ENCODE data around the gene TEAD3. TPM values are rescaled to one million over a fixed set of nuclear protein-coding genes. Genes with fewer than 3 reads are reported as not detected.
"Not testable (repeated sequence)": the region's sequence is repeated elsewhere in the genome, so short reads cannot be mapped to it uniquely, and the experiment has no call there.

TEAD3 gene
- total RNA-seq, 1 donor from 2014 or later, result 17.0 TPM

- peak in 1 of 2 donors; percentile 23 for ATAC-seq
- Histone ChIP-seq H3K27ac (no peak overlapping the region), H3K27me3 (ENCODE audit: low read depth) (no peaks in the 10 kb centered on the region), H3K4me3 (no peak overlapping the region), H3K4me1 (no peaks in the 10 kb centered on the region), H3K36me3 (no peaks in the 10 kb centered on the region), H3K9me3 (no peaks in the 10 kb centered on the region)
- TF ChIP-seq CTCF (IDR thresholded peaks at IDR 0.05), result no peak
- intact Hi-C loops (cut with DNase I), result loop anchor here (10.0 kb wide), 1 partner anchor 99 kb away; the partner anchor contains the start of gene PPARD
- DNase-seq, result no peak
These were observed 53.4 kb downstream of the TEAD3 start for GRCh38 chr6:35443341-35444030.

GRCh38 chr6:35442693-35443092, 54.2 kb downstream of the TEAD3 start:
- H3K4me3 ChIP-seq, result no peak overlapping the region
- H3K4me1 ChIP-seq, result no peaks in the 10 kb centered on the region
- no peaks in the 10 kb centered on the region for H3K9me3 ChIP-seq
- no peak for TF ChIP-seq CTCF (IDR thresholded peaks at IDR 0.05)
- DNase-seq (no peak), ATAC-seq (no peak)
- H3K27ac ChIP-seq, result no peak overlapping the region
- no peaks in the 10 kb centered on the region for H3K27me3 ChIP-seq (ENCODE audit: low read depth)
- intact Hi-C loops (cut with DNase I), result loop anchor here (10.0 kb wide), 1 partner anchor 98 kb away; the partner anchor contains the start of gene PPARD
- no peaks in the 10 kb centered on the region for H3K36me3 ChIP-seq

DNA sequence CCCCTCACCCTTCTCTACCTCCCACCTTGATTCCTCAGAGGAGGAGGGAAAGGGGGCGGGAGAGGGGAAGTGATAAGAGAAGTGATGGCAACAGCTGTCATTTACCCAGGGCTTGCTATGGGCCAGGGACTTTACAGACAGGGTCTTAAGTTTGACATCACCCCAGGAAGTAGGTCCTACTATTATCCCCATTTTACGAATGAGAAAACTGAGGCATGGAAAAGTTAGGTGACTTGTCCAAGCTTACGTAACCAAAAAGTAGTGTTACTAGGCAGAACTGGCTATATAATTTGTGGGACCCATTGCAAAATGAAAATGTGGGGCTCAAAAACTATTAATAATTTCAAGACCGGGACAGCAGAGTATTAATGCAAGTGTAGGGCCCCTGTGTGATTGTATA, 55.2 kb downstream of the TEAD3 start:
- no peak for TF ChIP-seq CTCF (IDR thresholded peaks at IDR 0.05)
- H3K9me3 ChIP-seq, result no peaks in the 10 kb centered on the region
- no peaks in the 10 kb centered on the region for H3K27me3 ChIP-seq (ENCODE audit: low read depth)
- no peak for ATAC-seq
- no peak overlapping the region for H3K4me3 ChIP-seq
- H3K36me3 ChIP-seq, result no peaks in the 10 kb centered on the region
- intact Hi-C loops (cut with DNase I), result loop anchor here (10.0 kb wide), 1 partner anchor 97 kb away; the partner anchor contains the start of gene PPARD
- no peaks in the 10 kb centered on the region for H3K4me1 ChIP-seq
- no peak overlapping the region for H3K27ac ChIP-seq
- DNase-seq, result no peak

- Histone ChIP-seq H3K27me3 (ENCODE audit: low read depth) (no peaks in the 10 kb centered on the region), H3K4me3 (no peak overlapping the region), H3K36me3 (no peaks in the 10 kb centered on the region), H3K27ac (no peak overlapping the region), H3K9me3 (no peaks in the 10 kb centered on the region), H3K4me1 (no peaks in the 10 kb centered on the region)
- intact Hi-C loops (cut with DNase I), result loop anchor here (10.0 kb wide), 1 partner anchor 96 kb away; the partner anchor contains the start of gene PPARD
- DNase-seq, result no peak
- TF ChIP-seq CTCF (IDR thresholded peaks at IDR 0.05), result no peak
- ATAC-seq, result peak in 1 of 2 donors; percentile 27
These were observed 55.7 kb downstream of the TEAD3 start for GRCh38 chr6:35441205-35441604.

- no peak for ATAC-seq
- Histone ChIP-seq H3K9me3 (no peaks in the 10 kb centered on the region), H3K27me3 (ENCODE audit: low read depth) (no peaks in the 10 kb centered on the region), H3K4me1 (no peaks in the 10 kb centered on the region), H3K36me3 (no peaks in the 10 kb centered on the region), H3K27ac (no peak overlapping the region), H3K4me3 (no peak overlapping the region)
- intact Hi-C loops (cut with DNase I), result no loop called here
- TF ChIP-seq CTCF (IDR thresholded peaks at IDR 0.05), result no peak
- DNase-seq, result no peak
These were observed 57.6 kb downstream of the TEAD3 start for GRCh38 chr6:35439308-35439707.

DNA sequence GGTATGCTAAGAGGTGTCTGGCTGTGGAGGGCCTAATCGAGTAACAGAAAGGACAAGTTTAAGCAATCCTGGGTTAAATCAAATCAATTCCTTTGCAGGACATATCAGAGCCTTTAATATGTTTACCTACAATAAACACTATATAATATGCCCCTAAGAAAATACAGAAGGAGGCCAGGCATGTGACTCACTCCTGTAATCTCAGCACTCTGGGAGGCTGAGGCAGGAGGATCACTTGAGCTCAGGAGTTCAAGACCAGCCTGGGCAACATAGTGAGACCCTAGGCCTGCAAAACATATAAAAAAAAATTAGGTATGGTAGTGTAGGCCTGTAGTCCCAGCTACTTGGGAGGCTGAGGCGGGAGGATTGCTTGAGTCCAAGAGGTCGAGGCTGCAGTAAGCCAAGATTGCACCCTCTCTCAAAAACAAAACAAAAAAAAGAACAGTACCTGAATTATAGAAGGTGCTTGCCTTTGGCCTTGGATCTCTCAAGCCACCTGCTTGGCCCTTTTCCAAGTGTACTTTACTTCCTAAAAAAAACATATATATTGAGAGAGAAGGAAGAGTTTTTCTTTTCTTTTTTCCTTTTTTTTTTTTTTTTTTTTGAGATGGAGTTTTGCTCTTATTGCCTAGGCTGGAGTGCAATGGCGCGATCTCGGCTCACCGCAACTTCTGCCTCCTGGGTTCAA, 58.4 kb downstream of the TEAD3 start:
- H3K27ac ChIP-seq; H3K4me3 ChIP-seq; H3K9me3 ChIP-seq; H3K36me3 ChIP-seq; ATAC-seq; DNase-seq; H3K4me1 ChIP-seq; intact Hi-C loops (cut with DNase I); H3K27me3 ChIP-seq (ENCODE audit: low read depth): not testable (repeated sequence)
